HepG2 (cell line): ENCODE results near the gene ANTKMT. TPM values are rescaled to one million over a fixed set of nuclear protein-coding genes. Genes with fewer than 3 reads are reported as not detected.

Source experiments
- AKAP8 ChIP-seq: sonication (generic); formaldehyde crosslinking; IDR thresholded peaks from 2 replicates; pipeline ENCODE4 v1.5.1; 2020; ENCODE audit warnings: mild to moderate bottlenecking, missing genetic modification reagents
- ARNTL ChIP-seq: sonication (generic); formaldehyde crosslinking; IDR thresholded peaks from 2 replicates; pipeline ENCODE4 v1.4.0; 2020; ENCODE audit warnings: mild to moderate bottlenecking, missing genetic modification reagents
- ERF ChIP-seq: IDR thresholded peaks from 2 replicates; pipeline ENCODE4 v1.6.1; 2018; ENCODE audit warnings: missing biosample characterization, missing genetic modification reagents
- HBP1 ChIP-seq: IDR thresholded peaks from 2 replicates; pipeline ENCODE4 v1.6.1; 2016; ENCODE audit warnings: low read depth, control low read depth
- HMGA1 ChIP-seq: sonication (generic); formaldehyde crosslinking; conservative IDR thresholded peaks from 2 replicates; pipeline ENCODE4 v1.4.0; 2020; ENCODE audit warnings: missing genetic modification reagents
- KLF12 ChIP-seq: sonication (generic); formaldehyde crosslinking; IDR thresholded peaks from 2 replicates; pipeline ENCODE4 v1.4.0; 2020; ENCODE audit warnings: missing genetic modification reagents, borderline replicate concordance
- SETDB1 ChIP-seq: sonication (generic); formaldehyde crosslinking; IDR thresholded peaks from 2 replicates; pipeline ENCODE4 v1.5.1; 2020; ENCODE audit warnings: missing genetic modification reagents, mild to moderate bottlenecking, borderline replicate concordance
- SMYD3 ChIP-seq: sonication (generic); formaldehyde crosslinking; IDR thresholded peaks from 2 replicates; pipeline ENCODE4 v1.8.1; 2023; ENCODE audit warnings: mild to moderate bottlenecking, missing genetic modification reagents
- ZFP36 ChIP-seq: fragments of 150-350 bp; IDR thresholded peaks from 2 replicates; pipeline ENCODE4 v1.6.1; 2018; ENCODE audit warnings: borderline replicate concordance, low read length, low read depth; ENCODE audit not compliant: partially characterized antibody
- ZNF333 ChIP-seq: sonication (generic); formaldehyde crosslinking; IDR thresholded peaks from 2 replicates; pipeline ENCODE4 v1.4.0; 2020; ENCODE audit warnings: mild to moderate bottlenecking, missing genetic modification reagents, borderline replicate concordance
- ZNF556 ChIP-seq: sonication (generic); formaldehyde crosslinking; IDR thresholded peaks from 2 replicates; pipeline ENCODE4 v1.4.0; 2020; ENCODE audit warnings: mild to moderate bottlenecking, missing genetic modification reagents, borderline replicate concordance
- ZNF580 ChIP-seq: IDR thresholded peaks from 2 replicates; pipeline ENCODE4 v1.6.1; 2016; ENCODE audit warnings: low read depth, borderline replicate concordance
- ZNF589 ChIP-seq: sonication (generic); formaldehyde crosslinking; conservative IDR thresholded peaks from 2 replicates; pipeline ENCODE4 v1.8.0; 2022; ENCODE audit warnings: mild to moderate bottlenecking, moderate library complexity, missing genetic modification reagents
- ZNF737 ChIP-seq: sonication (generic); formaldehyde crosslinking; IDR thresholded peaks from 2 replicates; pipeline ENCODE4 v1.5.0; 2020; ENCODE audit warnings: missing genetic modification reagents, mild to moderate bottlenecking, borderline replicate concordance
- polyA plus RNA-seq, 8 experiments: library from polyadenylated mRNA; depleted of rRNA in 3 of 8; stranded (reverse) in 7 of 8; unstranded in 1 of 8; fragments of >200 nt; fragmentation: Illumina TruSeq in 4 of 8; extraction: Trizol in 4 of 8; gene quantifications; 2 replicates each; pipeline versions ENCODE4 v1.2.1 to v1.2.3, GENCODE V29; 2011 to 2016; ENCODE audit warnings: low read depth in 4 of 8, missing spikeins in 1 of 8, mixed read lengths in 1 of 8; ENCODE audit not compliant: insufficient read depth in 1 of 8
- total RNA-seq, 5 experiments: library from RNA; depleted of rRNA; stranded (reverse); fragments of >200 nt; fragmentation: Illumina TruSeq; extraction: Trizol; gene quantifications; 2 replicates each; pipeline ENCODE4 v1.2.3, GENCODE V29; 2016; ENCODE audit warnings: low read depth in 1 of 5
- TF ChIP-seq, protein P1 (sequence below): sonication (generic); formaldehyde crosslinking; IDR thresholded peaks from 2 replicates; pipeline ENCODE4 v1.5.0; 2020; ENCODE audit warnings: mild to moderate bottlenecking, missing genetic modification reagents, borderline replicate concordance
- TF ChIP-seq, protein P2 (sequence below): sonication (generic); formaldehyde crosslinking; IDR thresholded peaks from 2 replicates; pipeline ENCODE4 v1.4.0; 2020; ENCODE audit warnings: missing genetic modification reagents, mild to moderate bottlenecking, borderline replicate concordance
- TF ChIP-seq, protein P3 (sequence below): IDR thresholded peaks from 2 replicates; pipeline ENCODE4 v1.6.1; 2018; ENCODE audit warnings: missing genetic modification reagents
- TF ChIP-seq, protein P4 (sequence below): IDR thresholded peaks from 2 replicates; pipeline ENCODE4 v1.6.1; 2016; ENCODE audit warnings: missing genetic modification reagents, missing compliant biosample characterization

ANTKMT gene
- total and polyA plus RNA-seq, 2 of the 13 experiments (the other 11 are each of a cell fraction or from before 2014, with no cell fraction given): 7.5 to 47.8 TPM

GRCh38 chr16:740764-741505 is 20.0 kb downstream of the ANTKMT start, which contains the start of gene CIAO3 (continued):
- TF ChIP-seq, protein P1, sequence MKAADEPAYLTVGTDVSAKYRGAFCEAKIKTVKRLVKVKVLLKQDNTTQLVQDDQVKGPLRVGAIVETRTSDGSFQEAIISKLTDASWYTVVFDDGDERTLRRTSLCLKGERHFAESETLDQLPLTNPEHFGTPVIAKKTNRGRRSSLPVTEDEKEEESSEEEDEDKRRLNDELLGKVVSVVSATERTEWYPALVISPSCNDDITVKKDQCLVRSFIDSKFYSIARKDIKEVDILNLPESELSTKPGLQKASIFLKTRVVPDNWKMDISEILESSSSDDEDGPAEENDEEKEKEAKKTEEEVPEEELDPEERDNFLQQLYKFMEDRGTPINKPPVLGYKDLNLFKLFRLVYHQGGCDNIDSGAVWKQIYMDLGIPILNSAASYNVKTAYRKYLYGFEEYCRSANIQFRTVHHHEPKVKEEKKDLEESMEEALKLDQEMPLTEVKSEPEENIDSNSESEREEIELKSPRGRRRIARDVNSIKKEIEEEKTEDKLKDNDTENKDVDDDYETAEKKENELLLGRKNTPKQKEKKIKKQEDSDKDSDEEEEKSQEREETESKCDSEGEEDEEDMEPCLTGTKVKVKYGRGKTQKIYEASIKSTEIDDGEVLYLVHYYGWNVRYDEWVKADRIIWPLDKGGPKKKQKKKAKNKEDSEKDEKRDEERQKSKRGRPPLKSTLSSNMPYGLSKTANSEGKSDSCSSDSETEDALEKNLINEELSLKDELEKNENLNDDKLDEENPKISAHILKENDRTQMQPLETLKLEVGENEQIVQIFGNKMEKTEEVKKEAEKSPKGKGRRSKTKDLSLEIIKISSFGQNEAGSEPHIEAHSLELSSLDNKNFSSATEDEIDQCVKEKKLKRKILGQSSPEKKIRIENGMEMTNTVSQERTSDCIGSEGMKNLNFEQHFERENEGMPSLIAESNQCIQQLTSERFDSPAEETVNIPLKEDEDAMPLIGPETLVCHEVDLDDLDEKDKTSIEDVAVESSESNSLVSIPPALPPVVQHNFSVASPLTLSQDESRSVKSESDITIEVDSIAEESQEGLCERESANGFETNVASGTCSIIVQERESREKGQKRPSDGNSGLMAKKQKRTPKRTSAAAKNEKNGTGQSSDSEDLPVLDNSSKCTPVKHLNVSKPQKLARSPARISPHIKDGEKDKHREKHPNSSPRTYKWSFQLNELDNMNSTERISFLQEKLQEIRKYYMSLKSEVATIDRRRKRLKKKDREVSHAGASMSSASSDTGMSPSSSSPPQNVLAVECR: peak; percentile 97
- TF ChIP-seq HMGA1 (no peak), ZFP36 (no peak), KLF12 (peak; percentile 46; the same call in 1 of the 2 replicates), ZNF737 (CRISPR knock-in tag) (no peak), HBP1 (CRISPR knock-in tag) (peak; percentile 91; the same call in 1 of the 2 replicates), ZNF333 (CRISPR knock-in tag) (no peak), SMYD3 (CRISPR knock-in tag) (no peak; the same call in 1 of the 2 replicates), ERF (peak; percentile 95), SETDB1 (CRISPR knock-in tag) (no peak), AKAP8 (CRISPR knock-in tag) (peak; percentile 90; the same call in 1 of the 2 replicates), ZNF580 (CRISPR knock-in tag) (peak; percentile 59; the same call in 1 of the 2 replicates), ZNF556 (peak; percentile 87; the same call in 1 of the 2 replicates), ARNTL (CRISPR knock-in tag) (peak; percentile 0; the same call in 1 of the 2 replicates), ZNF589 (CRISPR knock-in tag) (no peak)
- TF ChIP-seq, protein P2, sequence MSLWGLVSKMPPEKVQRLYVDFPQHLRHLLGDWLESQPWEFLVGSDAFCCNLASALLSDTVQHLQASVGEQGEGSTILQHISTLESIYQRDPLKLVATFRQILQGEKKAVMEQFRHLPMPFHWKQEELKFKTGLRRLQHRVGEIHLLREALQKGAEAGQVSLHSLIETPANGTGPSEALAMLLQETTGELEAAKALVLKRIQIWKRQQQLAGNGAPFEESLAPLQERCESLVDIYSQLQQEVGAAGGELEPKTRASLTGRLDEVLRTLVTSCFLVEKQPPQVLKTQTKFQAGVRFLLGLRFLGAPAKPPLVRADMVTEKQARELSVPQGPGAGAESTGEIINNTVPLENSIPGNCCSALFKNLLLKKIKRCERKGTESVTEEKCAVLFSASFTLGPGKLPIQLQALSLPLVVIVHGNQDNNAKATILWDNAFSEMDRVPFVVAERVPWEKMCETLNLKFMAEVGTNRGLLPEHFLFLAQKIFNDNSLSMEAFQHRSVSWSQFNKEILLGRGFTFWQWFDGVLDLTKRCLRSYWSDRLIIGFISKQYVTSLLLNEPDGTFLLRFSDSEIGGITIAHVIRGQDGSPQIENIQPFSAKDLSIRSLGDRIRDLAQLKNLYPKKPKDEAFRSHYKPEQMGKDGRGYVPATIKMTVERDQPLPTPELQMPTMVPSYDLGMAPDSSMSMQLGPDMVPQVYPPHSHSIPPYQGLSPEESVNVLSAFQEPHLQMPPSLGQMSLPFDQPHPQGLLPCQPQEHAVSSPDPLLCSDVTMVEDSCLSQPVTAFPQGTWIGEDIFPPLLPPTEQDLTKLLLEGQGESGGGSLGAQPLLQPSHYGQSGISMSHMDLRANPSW: 0 out of 2 replicates have a peak, but pooled peaks have one; percentile 15
- TF ChIP-seq, protein P3, sequence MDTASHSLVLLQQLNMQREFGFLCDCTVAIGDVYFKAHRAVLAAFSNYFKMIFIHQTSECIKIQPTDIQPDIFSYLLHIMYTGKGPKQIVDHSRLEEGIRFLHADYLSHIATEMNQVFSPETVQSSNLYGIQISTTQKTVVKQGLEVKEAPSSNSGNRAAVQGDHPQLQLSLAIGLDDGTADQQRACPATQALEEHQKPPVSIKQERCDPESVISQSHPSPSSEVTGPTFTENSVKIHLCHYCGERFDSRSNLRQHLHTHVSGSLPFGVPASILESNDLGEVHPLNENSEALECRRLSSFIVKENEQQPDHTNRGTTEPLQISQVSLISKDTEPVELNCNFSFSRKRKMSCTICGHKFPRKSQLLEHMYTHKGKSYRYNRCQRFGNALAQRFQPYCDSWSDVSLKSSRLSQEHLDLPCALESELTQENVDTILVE: peak; percentile 84
- TF ChIP-seq, protein P4, sequence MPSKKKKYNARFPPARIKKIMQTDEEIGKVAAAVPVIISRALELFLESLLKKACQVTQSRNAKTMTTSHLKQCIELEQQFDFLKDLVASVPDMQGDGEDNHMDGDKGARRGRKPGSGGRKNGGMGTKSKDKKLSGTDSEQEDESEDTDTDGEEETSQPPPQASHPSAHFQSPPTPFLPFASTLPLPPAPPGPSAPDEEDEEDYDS (CRISPR knock-in tag): peak; percentile 66
